HG03196 (cell line): ENCODE measurements around the gene PIH1D1.

Source experiments
- ATAC-seq: cut with Tn5 transposase; IDR thresholded peaks from one replicate; pipeline ENCODE4 v1.9.1; 2021; ENCODE audit not compliant: unreplicated experiment

Gene PIH1D1

GRCh38 chr19:49421039-49421877 is 30.4 kb downstream of the PIH1D1 start:
- ATAC-seq, result no peak

- ATAC-seq, result no peak
These were observed 31.4 kb downstream of the PIH1D1 start for GRCh38 chr19:49420227-49420626.

- ATAC-seq, result no peak
These were observed 32.4 kb downstream of the PIH1D1 start for GRCh38 chr19:49419173-49419572.

GRCh38 chr19:49418511-49418910 is 33.1 kb downstream of the PIH1D1 start:
- no peak for ATAC-seq

GRCh38 chr19:49417088-49417487 is 34.5 kb downstream of the PIH1D1 start:
- no peak for ATAC-seq

- ATAC-seq, result no peak
These were observed 35.8 kb downstream of the PIH1D1 start for GRCh38 chr19:49415810-49416200.

- no peak for ATAC-seq
These were observed 36.4 kb downstream of the PIH1D1 start for GRCh38 chr19:49415102-49415809.

GRCh38 chr19:49414256-49414655 is 37.4 kb downstream of the PIH1D1 start:
- no peak for ATAC-seq

GRCh38 chr19:49413348-49413747 is 38.3 kb downstream of the PIH1D1 start:
- no peak for ATAC-seq

- no peak for ATAC-seq
These were observed 39.8 kb downstream of the PIH1D1 start for GRCh38 chr19:49411681-49412326.

- ATAC-seq, result no peak
These were observed 42.1 kb downstream of the PIH1D1 start for GRCh38 chr19:49409441-49410029.

- ATAC-seq, result no peak
These were observed 42.7 kb downstream of the PIH1D1 start for GRCh38 chr19:49408816-49409440.

- no peak for ATAC-seq
These were observed 44.1 kb downstream of the PIH1D1 start for GRCh38 chr19:49407482-49408015.

GRCh38 chr19:49407079-49407478 is 44.5 kb downstream of the PIH1D1 start:
- ATAC-seq, result no peak

GRCh38 chr19:49403404-49404187 is 48.0 kb downstream of the PIH1D1 start:
- no peak for ATAC-seq

GRCh38 chr19:49400029-49400428 is 51.6 kb downstream of the PIH1D1 start:
- no peak for ATAC-seq

- no peak for ATAC-seq
These were observed 52.7 kb downstream of the PIH1D1 start for GRCh38 chr19:49398931-49399330.

GRCh38 chr19:49398001-49398615 is 53.5 kb downstream of the PIH1D1 start:
- ATAC-seq, result no peak

GRCh38 chr19:49396738-49397505 is 54.7 kb downstream of the PIH1D1 start:
- no peak for ATAC-seq
